Activated CD4-positive, CD25-positive, alpha-beta regulatory T cell (primary cell): ENCODE measurements around the gene FBN3.

Experiments used
- DNase-seq, 4 experiments: peaks; one replicate each; lab custom pipeline; 2025; lab: John Stamatoyannopoulos, UW

The FBN3 gene

DNA sequence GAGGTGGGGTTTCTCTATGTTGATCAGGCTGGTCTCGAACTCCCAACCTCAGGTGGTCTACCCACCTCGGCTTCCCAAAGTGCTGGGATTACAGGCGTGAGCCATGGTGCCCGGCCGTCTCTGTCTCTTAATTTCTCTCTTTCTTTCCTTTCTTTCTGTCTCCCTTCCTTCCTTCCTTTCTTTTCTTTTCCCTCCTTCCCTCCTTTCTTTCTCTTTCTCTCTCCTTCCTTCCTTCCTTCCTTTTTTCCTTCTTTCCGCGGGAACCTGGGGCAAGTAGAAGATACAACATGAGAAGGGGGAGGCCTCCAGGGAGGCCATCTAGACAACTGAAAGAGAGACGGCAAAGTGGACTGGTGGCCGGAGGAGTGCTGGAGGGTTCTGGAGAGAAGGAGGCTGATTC is 128.7 kb downstream of the FBN3 start:
- no peak for DNase-seq

DNA sequence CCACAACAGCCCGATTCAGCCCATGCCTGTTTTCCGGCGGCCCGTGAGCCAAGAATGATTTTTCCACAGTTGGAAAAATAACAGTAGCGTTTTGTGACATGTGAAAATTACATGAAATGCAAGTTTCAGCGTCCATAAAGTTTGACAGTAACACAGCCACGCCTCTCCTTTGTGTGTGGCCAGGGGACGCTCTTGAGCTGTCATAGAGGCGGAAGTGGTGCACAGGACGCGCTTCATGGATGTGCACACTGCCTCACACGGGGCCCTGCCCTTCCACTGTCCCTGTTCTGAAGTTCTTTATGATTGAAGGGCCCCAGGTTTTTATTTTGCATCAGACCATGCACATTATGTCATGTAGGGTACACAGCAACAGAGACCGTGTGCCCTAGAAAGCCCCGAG is 131.6 kb downstream of the FBN3 start:
- DNase-seq = peak in 1 of 4 experiments; percentile 16
